HEK293 (cell line): ENCODE measurements around the gene AOAH.

Experiments used
- CTCF ChIP-seq: fragments of 450-650 bp; formaldehyde crosslinking; IDR thresholded peaks from 2 replicates; pipeline ENCODE4 v1.5.1; 2016; ENCODE audit warnings: missing biosample characterization, missing genetic modification characterization
- ZNF311 ChIP-seq: fragments of 450-650 bp; formaldehyde crosslinking; IDR thresholded peaks from 2 replicates; pipeline ENCODE4 v1.5.1; 2017; ENCODE audit warnings: missing biosample characterization, missing genetic modification characterization, borderline replicate concordance
- ZNF354C ChIP-seq: fragments of 450-650 bp; formaldehyde crosslinking; IDR thresholded peaks from 2 replicates; pipeline ENCODE4 v1.5.1; 2016; ENCODE audit warnings: missing biosample characterization, missing genetic modification characterization, low read depth, borderline replicate concordance
- ZNF416 ChIP-seq: fragments of 450-650 bp; formaldehyde crosslinking; IDR thresholded peaks from 2 replicates; pipeline ENCODE4 v1.5.1; 2016; ENCODE audit warnings: missing biosample characterization, missing genetic modification characterization
- ZNF423 ChIP-seq: fragments of 450-650 bp; formaldehyde crosslinking; IDR thresholded peaks from 2 replicates; pipeline ENCODE4 v1.5.1; 2016; ENCODE audit warnings: missing biosample characterization, missing genetic modification characterization
- ZNF792 ChIP-seq: fragments of 450-650 bp; formaldehyde crosslinking; IDR thresholded peaks from 2 replicates; pipeline ENCODE4 v1.5.1; 2016; ENCODE audit warnings: missing biosample characterization, missing genetic modification characterization
- TF ChIP-seq, protein P1 (sequence below): fragments of 450-650 bp; IDR thresholded peaks from 2 replicates; pipeline ENCODE4 v1.5.1; 2018; ENCODE audit warnings: missing biosample characterization, missing genetic modification characterization
- TF ChIP-seq, protein P2 (sequence below): fragments of 450-650 bp; formaldehyde crosslinking; IDR thresholded peaks from 2 replicates; pipeline ENCODE4 v1.5.1; 2017; ENCODE audit warnings: missing biosample characterization, missing genetic modification characterization
- TF ChIP-seq, protein P3 (sequence below): IDR thresholded peaks from 2 replicates; pipeline ENCODE4 v1.6.1; 2011; ENCODE audit warnings: mild to moderate bottlenecking, low read depth, low read length, borderline replicate concordance

DNA sequence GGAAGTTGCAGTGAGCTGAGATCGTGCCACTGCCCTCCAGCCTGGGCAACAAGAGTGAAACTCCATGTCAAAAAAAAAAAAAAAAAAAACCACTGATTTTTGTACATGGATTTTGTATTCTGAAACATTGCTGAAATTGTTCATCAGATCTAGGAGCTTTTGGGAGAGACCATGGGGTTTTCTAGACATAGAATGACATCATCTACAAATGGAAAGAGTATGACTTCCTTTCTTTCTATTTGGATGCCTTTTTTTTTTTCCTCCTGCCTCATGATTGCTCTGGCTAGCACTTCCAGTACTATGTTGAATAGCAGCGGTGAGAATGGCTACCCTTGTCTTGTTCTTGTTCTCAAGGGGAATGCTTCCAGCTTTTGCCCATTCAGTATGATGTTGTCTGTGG, 245.5 kb downstream of the AOAH start:
- TF ChIP-seq CTCF (tag by site-specific recombination) (no peak), ZNF416 (no peak), ZNF354C (tag by site-specific recombination) (no peak), ZNF311 (no peak), ZNF792 (tag by site-specific recombination) (no peak), ZNF423 (tag by site-specific recombination) (no peak)
- TF ChIP-seq, protein P1, sequence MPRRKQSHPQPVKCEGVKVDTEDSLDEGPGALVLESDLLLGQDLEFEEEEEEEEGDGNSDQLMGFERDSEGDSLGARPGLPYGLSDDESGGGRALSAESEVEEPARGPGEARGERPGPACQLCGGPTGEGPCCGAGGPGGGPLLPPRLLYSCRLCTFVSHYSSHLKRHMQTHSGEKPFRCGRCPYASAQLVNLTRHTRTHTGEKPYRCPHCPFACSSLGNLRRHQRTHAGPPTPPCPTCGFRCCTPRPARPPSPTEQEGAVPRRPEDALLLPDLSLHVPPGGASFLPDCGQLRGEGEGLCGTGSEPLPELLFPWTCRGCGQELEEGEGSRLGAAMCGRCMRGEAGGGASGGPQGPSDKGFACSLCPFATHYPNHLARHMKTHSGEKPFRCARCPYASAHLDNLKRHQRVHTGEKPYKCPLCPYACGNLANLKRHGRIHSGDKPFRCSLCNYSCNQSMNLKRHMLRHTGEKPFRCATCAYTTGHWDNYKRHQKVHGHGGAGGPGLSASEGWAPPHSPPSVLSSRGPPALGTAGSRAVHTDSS, result no peak
- TF ChIP-seq, protein P2, sequence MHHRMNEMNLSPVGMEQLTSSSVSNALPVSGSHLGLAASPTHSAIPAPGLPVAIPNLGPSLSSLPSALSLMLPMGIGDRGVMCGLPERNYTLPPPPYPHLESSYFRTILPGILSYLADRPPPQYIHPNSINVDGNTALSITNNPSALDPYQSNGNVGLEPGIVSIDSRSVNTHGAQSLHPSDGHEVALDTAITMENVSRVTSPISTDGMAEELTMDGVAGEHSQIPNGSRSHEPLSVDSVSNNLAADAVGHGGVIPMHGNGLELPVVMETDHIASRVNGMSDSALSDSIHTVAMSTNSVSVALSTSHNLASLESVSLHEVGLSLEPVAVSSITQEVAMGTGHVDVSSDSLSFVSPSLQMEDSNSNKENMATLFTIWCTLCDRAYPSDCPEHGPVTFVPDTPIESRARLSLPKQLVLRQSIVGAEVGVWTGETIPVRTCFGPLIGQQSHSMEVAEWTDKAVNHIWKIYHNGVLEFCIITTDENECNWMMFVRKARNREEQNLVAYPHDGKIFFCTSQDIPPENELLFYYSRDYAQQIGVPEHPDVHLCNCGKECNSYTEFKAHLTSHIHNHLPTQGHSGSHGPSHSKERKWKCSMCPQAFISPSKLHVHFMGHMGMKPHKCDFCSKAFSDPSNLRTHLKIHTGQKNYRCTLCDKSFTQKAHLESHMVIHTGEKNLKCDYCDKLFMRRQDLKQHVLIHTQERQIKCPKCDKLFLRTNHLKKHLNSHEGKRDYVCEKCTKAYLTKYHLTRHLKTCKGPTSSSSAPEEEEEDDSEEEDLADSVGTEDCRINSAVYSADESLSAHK (tag by site-specific recombination), result no peak
- TF ChIP-seq, protein P3, sequence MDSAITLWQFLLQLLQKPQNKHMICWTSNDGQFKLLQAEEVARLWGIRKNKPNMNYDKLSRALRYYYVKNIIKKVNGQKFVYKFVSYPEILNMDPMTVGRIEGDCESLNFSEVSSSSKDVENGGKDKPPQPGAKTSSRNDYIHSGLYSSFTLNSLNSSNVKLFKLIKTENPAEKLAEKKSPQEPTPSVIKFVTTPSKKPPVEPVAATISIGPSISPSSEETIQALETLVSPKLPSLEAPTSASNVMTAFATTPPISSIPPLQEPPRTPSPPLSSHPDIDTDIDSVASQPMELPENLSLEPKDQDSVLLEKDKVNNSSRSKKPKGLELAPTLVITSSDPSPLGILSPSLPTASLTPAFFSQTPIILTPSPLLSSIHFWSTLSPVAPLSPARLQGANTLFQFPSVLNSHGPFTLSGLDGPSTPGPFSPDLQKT, result no peak
